Pancreas (tissue), 10 donors: ENCODE measurements around the gene TSPAN12. TPM values are rescaled to one million over a fixed set of nuclear protein-coding genes. Genes with fewer than 3 reads are reported as not detected.

Experiments used
- ATAC-seq, 4 donors: fragments of 200-7000 bp; cut with Tn5 transposase; one replicate each; pipeline versions ENCODE4 v1.8.0 to v1.9.1; 2020; ENCODE audit warnings: mild to moderate bottlenecking in 4 of 4, moderate library complexity in 4 of 4
- DNase-seq, 6 donors: peaks; one replicate each; pipeline ENCODE4 v3.0.0-alpha.2; 2020
- FAIRE-seq: peaks from 2 replicates; lab custom pipeline; 2012; peaks lifted over from hg19 to GRCh38; lab: Jason Lieb, UNC
- H3K27ac ChIP-seq, 4 donors: fragments of 200-600 bp; sonication (generic); 1 replicate in 3 of 4; 2 replicates in 1 of 4; pipeline versions ENCODE4 v1.5.0 to v1.8.0; 2020
- H3K27me3 ChIP-seq, 4 donors: fragments of 200-600 bp; one replicate each; pipeline ENCODE4 v1.8.0; 2021
- H3K36me3 ChIP-seq, 3 donors: fragments of 200-600 bp; sonication (generic) in 1 of 3; one replicate each; pipeline versions ENCODE4 v1.5.0 to v1.8.0; 2020 to 2021
- H3K4me1 ChIP-seq, 3 donors: fragments of 200-600 bp; one replicate each; pipeline ENCODE4 v1.8.0; 2021
- H3K4me3 ChIP-seq, 4 donors: fragments of 200-600 bp; sonication (generic) in 2 of 4; one replicate each; pipeline versions ENCODE4 v1.5.0 to v1.8.0; 2020 to 2021
- H3K9me3 ChIP-seq, 4 donors: fragments of 200-600 bp; one replicate each; pipeline ENCODE4 v1.8.0; 2021
- WGBS, 2 donors: extraction: QIAGEN DNeasy Blood & Tissue Kit; methylation state at CpG; one replicate each; pipeline ENCODE4 v1.1.7; 2013; 5-methylcytosine and 5-hydroxymethylcytosine counted together
- intact Hi-C, 3 donors: fragments of 100-400 bp; cut with DNase I; formaldehyde crosslinking; loops; one replicate each; pipeline versions ENCODE4 v1.11.1 to v1.14.2; 2022
- polyA plus RNA-seq, 2 donors: library from polyadenylated mRNA; stranded (reverse); fragments of 200-250 nt; gene quantifications; one replicate each; pipeline ENCODE4 v1.2.3, GENCODE V29; 2013
- total RNA-seq, 6 donors: library from RNA; stranded (reverse); fragmentation: NEBNext Ultra II Directional in 4 of 6; extraction: Animal tissue kit (Norgen Biotek cat#: 25700) in 4 of 6; gene quantifications; one replicate each; pipeline versions ENCODE4 v1.2.1 to v1.2.4, GENCODE V29; 2021 to 2023
- TF ChIP-seq, protein P1 (sequence below), 4 donors: fragments of 200-600 bp; sonication (generic) in 3 of 4; IDR thresholded peaks; one replicate each; pipeline versions ENCODE4 v1.5.0 to v1.8.0; 2021; ENCODE audit warnings: antibody characterized with exemption in 4 of 4
- donor health status: healthy with polysubstance abuse.
- donor health status: DM: no; HTN: no; CAD: no; lungs with moderate emphysema.
- donor health status: DM: no; HTN: no; CAD: no.
- donor health status: control.
- donor health status: control.
- donor health status: Bipolar disorder and iron deficiency.
- donor health status: DM: yes; HTN: yes; CAD: no.
- donor health status: DM: no; HTN: no; CAD: no.
- donor health status: DM: no; HTN: no; CAD: no.
- donor health status: DM: yes; HTN: yes; CAD: no.

Gene TSPAN12
- total and polyA plus RNA-seq, 8 donors, result 3.9 to 16.0 (median 8.9) TPM

GRCh38 chr7:120836556-120837115, 21.3 kb downstream of the TSPAN12 start:
- 92 to 96% methylated on average over 1 of the region's 1 CpG for WGBS, 2 donors
- no peaks in the 10 kb centered on the region for H3K9me3 ChIP-seq
- H3K27ac ChIP-seq, result no peak overlapping the region
- intact Hi-C loops, result no loop called here
- DNase-seq (no peak), FAIRE-seq (no peak), ATAC-seq (no peak)
- no peaks in the 10 kb centered on the region for H3K36me3 ChIP-seq
- TF ChIP-seq, protein P1, sequence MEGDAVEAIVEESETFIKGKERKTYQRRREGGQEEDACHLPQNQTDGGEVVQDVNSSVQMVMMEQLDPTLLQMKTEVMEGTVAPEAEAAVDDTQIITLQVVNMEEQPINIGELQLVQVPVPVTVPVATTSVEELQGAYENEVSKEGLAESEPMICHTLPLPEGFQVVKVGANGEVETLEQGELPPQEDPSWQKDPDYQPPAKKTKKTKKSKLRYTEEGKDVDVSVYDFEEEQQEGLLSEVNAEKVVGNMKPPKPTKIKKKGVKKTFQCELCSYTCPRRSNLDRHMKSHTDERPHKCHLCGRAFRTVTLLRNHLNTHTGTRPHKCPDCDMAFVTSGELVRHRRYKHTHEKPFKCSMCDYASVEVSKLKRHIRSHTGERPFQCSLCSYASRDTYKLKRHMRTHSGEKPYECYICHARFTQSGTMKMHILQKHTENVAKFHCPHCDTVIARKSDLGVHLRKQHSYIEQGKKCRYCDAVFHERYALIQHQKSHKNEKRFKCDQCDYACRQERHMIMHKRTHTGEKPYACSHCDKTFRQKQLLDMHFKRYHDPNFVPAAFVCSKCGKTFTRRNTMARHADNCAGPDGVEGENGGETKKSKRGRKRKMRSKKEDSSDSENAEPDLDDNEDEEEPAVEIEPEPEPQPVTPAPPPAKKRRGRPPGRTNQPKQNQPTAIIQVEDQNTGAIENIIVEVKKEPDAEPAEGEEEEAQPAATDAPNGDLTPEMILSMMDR (IDR thresholded peaks at IDR 0.05), result no peak
- H3K4me3 ChIP-seq, result no peak overlapping the region
- peaks cover 5 to 7% (median 6%) of the 10 kb centered on the region in 3 donors for H3K4me1 ChIP-seq
- H3K27me3 ChIP-seq, result no peaks in the 10 kb centered on the region

DNA sequence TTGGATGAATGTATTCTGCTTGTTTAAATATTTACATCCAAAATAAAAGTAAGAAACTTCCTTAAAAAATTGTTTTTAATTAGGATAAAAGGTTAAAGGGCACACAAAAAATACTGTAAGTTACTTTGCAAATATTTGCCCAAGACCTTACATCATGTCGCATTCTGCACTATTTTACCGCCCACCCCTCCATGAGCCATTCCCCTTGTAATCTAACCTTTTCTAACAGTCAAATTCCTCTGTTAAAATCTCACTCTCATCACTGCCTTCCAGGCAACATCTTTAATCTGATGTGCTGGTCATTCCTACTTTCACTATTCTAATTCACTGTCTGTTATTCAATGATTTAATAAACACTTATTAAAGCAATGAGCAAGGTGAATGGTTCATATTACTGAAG, 23.2 kb downstream of the TSPAN12 start:
- 92 to 93% methylated on average over 2 of the region's 2 CpGs for WGBS, 2 donors
- Histone ChIP-seq H3K36me3 (no peaks in the 10 kb centered on the region), H3K27me3 (no peaks in the 10 kb centered on the region), H3K4me3 (no peak overlapping the region), H3K27ac (no peak overlapping the region), H3K9me3 (no peaks in the 10 kb centered on the region), H3K4me1 (peaks cover 0 to 4% (median 0%) of the 10 kb centered on the region in 3 donors)
- intact Hi-C loops, result no loop called here
- DNase-seq, result no peak
- no peak for ATAC-seq
- TF ChIP-seq, protein P1 (IDR thresholded peaks at IDR 0.05), result no peak
- no peak for FAIRE-seq

DNA sequence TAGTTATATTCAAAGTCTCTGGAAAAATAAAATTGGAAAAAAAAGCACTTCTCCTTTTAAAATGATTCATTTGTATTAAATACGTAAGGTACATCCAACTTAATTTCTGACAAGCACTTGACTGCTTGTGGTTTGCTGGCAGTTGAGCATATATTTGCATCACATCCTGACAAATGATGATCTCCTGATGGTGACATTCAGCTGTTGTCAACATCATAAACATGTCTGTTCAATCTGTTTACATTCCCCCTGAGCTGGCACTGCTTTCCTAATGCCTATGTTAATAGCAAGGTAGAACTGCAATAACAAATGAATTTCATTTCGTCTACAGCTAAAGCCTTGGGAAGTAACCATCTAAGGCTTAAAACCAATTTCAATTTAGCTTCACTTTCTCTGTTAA, 24.4 kb downstream of the TSPAN12 start:
- Histone ChIP-seq H3K4me1 (peaks cover 0 to 4% (median 0%) of the 10 kb centered on the region in 3 donors), H3K9me3 (no peaks in the 10 kb centered on the region), H3K27me3 (no peaks in the 10 kb centered on the region), H3K36me3 (no peaks in the 10 kb centered on the region), H3K4me3 (no peak overlapping the region), H3K27ac (no peak overlapping the region)
- no peak for FAIRE-seq
- WGBS, 2 donors, result 79 to 80% methylated on average over 2 of the region's 2 CpGs
- no peak for DNase-seq
- intact Hi-C loops, result no loop called here
- ATAC-seq, result no peak
- TF ChIP-seq, protein P1 (IDR thresholded peaks at IDR 0.05), result no peak

DNA sequence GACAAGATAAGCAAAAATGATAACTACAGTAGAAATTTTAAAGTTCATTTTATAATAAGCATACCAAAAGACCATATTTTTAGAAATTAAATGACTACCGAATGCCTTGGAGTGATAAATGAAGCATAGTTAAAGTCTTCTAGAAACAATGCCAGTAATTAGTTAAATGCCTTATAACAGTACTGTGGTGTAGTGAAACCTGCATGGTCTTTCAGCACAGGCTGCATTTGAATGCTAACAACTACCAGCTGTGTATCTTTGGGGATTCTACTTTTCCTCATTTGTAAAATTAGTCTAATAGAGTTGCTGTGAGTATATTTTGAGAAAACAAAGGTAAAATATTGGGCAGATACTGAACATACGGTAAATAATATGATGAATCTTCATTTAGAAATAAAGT, 25.1 kb downstream of the TSPAN12 start:
- H3K4me1 ChIP-seq, result peaks cover 0 to 4% (median 0%) of the 10 kb centered on the region in 3 donors
- H3K36me3 ChIP-seq, result no peaks in the 10 kb centered on the region
- 88 to 90% methylated on average over 2 of the region's 2 CpGs for WGBS, 2 donors
- TF ChIP-seq, protein P1 (IDR thresholded peaks at IDR 0.05), result no peak
- intact Hi-C loops, result no loop called here
- H3K27me3 ChIP-seq, result no peaks in the 10 kb centered on the region
- H3K27ac ChIP-seq, result no peak overlapping the region
- FAIRE-seq (no peak), DNase-seq (no peak), ATAC-seq (no peak)
- H3K9me3 ChIP-seq, result no peaks in the 10 kb centered on the region
- no peak overlapping the region for H3K4me3 ChIP-seq

- Histone ChIP-seq H3K4me1 (peaks cover 0 to 4% (median 3%) of the 10 kb centered on the region in 3 donors), H3K36me3 (no peaks in the 10 kb centered on the region), H3K4me3 (no peak overlapping the region), H3K9me3 (no peaks in the 10 kb centered on the region), H3K27ac (no peak overlapping the region), H3K27me3 (no peaks in the 10 kb centered on the region)
- WGBS, 2 donors, result 76 to 80% methylated on average over 1 of the region's 1 CpG
- intact Hi-C loops, result no loop called here
- FAIRE-seq (no peak), ATAC-seq (no peak), DNase-seq (no peak)
- TF ChIP-seq, protein P1 (IDR thresholded peaks at IDR 0.05), result no peak
These were observed 26.7 kb downstream of the TSPAN12 start for GRCh38 chr7:120831260-120831659.
